PC-3 (cell line): ENCODE measurements around the gene EVA1A.

Experiments
- EZH2 ChIP-seq: fragments of 300-600 bp; sonication (generic); IDR thresholded peaks from one replicate; pipeline ENCODE4 v1.6.1; 2017; ENCODE audit warnings: antibody characterized with exemption, mild to moderate bottlenecking, low read length; ENCODE audit not compliant: unreplicated experiment
- TF ChIP-seq, protein P1 (sequence below): fragments of 300-600 bp; sonication (generic); conservative IDR thresholded peaks from 2 replicates; pipeline ENCODE4 v1.5.1; 2017; ENCODE audit warnings: antibody characterized with exemption, low read depth, mild to moderate bottlenecking, low read length

DNA sequence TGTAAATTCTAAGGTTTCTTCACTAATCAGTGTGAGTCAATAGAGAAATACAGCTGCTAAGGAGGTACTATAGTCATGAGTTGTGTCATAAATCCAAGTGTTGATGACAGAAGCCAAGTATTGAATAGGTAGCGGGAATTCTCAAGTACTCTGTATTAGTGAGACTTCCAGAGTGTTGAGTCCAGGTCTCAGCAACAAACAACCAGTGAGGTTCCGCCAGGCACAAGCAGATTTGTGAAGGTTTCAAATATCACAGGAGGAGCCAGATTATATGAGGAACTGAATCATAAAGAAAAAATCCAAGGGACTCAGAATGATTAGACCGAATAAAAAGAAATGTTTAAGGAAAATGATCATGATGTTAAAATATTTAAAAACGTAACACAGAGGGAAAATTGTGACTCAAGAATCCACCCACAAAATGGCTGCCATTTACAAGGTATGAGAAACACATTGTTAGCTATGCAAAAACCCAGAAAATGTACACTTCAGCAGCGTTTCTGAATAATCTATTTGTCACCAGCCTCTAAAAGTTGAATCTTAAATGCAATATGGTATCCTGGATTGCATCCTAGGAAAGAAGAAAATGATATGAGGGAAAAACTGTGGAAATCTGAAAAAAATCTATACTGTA lies 27.3 kb upstream of the EVA1A start:
- no peak for TF ChIP-seq EZH2
- TF ChIP-seq, protein P1, sequence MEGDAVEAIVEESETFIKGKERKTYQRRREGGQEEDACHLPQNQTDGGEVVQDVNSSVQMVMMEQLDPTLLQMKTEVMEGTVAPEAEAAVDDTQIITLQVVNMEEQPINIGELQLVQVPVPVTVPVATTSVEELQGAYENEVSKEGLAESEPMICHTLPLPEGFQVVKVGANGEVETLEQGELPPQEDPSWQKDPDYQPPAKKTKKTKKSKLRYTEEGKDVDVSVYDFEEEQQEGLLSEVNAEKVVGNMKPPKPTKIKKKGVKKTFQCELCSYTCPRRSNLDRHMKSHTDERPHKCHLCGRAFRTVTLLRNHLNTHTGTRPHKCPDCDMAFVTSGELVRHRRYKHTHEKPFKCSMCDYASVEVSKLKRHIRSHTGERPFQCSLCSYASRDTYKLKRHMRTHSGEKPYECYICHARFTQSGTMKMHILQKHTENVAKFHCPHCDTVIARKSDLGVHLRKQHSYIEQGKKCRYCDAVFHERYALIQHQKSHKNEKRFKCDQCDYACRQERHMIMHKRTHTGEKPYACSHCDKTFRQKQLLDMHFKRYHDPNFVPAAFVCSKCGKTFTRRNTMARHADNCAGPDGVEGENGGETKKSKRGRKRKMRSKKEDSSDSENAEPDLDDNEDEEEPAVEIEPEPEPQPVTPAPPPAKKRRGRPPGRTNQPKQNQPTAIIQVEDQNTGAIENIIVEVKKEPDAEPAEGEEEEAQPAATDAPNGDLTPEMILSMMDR = no peak
